Retinal pigment epithelial cell (primary cell): Measurements from ENCODE around the gene TROAP.

Source experiments
- DNase-seq: peaks from one replicate; pipeline ENCODE4 v3.0.0-alpha.2; 2010; ENCODE audit warnings: low read depth
- H3K4me3 ChIP-seq: 2 replicates; pipeline ENCODE4 v1.5.1; 2011; ENCODE audit warnings: mild to moderate bottlenecking, low read length, control low read depth, moderate library complexity
- TF ChIP-seq, protein P1 (sequence below): conservative IDR thresholded peaks from 2 replicates; pipeline ENCODE4 v1.5.1; 2011; ENCODE audit warnings: low read depth, low read length, control low read depth, inconsistent platforms

TROAP gene

GRCh38 chr12:49288922-49289555 is 34.0 kb upstream of the TROAP start:
- no peak overlapping the region for H3K4me3 ChIP-seq
- TF ChIP-seq, protein P1, sequence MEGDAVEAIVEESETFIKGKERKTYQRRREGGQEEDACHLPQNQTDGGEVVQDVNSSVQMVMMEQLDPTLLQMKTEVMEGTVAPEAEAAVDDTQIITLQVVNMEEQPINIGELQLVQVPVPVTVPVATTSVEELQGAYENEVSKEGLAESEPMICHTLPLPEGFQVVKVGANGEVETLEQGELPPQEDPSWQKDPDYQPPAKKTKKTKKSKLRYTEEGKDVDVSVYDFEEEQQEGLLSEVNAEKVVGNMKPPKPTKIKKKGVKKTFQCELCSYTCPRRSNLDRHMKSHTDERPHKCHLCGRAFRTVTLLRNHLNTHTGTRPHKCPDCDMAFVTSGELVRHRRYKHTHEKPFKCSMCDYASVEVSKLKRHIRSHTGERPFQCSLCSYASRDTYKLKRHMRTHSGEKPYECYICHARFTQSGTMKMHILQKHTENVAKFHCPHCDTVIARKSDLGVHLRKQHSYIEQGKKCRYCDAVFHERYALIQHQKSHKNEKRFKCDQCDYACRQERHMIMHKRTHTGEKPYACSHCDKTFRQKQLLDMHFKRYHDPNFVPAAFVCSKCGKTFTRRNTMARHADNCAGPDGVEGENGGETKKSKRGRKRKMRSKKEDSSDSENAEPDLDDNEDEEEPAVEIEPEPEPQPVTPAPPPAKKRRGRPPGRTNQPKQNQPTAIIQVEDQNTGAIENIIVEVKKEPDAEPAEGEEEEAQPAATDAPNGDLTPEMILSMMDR = no peak
- no peak for DNase-seq

GRCh38 chr12:49292729-49293055 is 30.4 kb upstream of the TROAP start:
- DNase-seq = no peak
- TF ChIP-seq, protein P1 = no peak

GRCh38 chr12:49293056-49293956 is 29.7 kb upstream of the TROAP start:
- DNase-seq = no peak
- TF ChIP-seq, protein P1 = no peak
- no peak overlapping the region for H3K4me3 ChIP-seq

More at GRCh38 chr12:49292729-49293055, 30.4 kb upstream of the TROAP start:
- no peak overlapping the region for H3K4me3 ChIP-seq

DNA sequence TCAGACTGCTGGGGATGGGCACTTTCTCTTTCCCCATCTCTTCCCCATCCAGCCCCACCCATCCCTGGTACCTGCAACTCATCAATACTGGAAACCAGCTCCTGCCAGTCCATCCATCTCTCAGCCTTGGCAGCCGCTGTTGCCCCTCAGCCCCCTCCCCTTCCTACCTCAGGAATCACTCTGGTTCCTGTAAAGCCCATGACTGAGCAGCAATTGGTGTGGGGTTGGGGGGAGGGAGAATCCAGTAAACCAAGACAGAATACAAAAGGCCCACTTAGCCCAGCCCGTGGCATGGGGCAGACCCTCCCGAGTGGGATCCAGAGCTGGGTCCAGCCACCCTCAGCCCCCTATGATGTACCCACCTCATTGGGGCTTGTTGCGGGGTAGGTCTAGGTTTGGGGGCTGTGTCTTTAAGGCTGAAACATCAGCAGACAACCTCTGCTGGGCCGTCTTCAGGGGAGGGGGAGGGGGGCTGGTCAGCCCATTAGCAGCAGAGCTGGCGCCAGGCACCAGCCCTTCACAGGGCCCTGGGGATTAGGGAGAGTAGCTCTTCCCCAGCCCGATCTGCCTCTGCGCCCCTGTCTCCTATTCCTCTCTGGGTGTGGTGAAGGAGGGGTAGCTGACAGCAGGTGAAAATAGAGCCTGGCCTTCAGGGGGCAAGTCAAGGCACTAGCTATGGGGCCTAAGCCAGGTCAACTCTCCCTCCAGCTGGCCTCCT is 28.8 kb upstream of the TROAP start:
- no peak overlapping the region for H3K4me3 ChIP-seq
- DNase-seq = no peak
- TF ChIP-seq, protein P1 = no peak

GRCh38 chr12:49294804-49295081 is 28.3 kb upstream of the TROAP start:
- TF ChIP-seq, protein P1 = no peak
- DNase-seq = no peak
- no peak overlapping the region for H3K4me3 ChIP-seq

DNA sequence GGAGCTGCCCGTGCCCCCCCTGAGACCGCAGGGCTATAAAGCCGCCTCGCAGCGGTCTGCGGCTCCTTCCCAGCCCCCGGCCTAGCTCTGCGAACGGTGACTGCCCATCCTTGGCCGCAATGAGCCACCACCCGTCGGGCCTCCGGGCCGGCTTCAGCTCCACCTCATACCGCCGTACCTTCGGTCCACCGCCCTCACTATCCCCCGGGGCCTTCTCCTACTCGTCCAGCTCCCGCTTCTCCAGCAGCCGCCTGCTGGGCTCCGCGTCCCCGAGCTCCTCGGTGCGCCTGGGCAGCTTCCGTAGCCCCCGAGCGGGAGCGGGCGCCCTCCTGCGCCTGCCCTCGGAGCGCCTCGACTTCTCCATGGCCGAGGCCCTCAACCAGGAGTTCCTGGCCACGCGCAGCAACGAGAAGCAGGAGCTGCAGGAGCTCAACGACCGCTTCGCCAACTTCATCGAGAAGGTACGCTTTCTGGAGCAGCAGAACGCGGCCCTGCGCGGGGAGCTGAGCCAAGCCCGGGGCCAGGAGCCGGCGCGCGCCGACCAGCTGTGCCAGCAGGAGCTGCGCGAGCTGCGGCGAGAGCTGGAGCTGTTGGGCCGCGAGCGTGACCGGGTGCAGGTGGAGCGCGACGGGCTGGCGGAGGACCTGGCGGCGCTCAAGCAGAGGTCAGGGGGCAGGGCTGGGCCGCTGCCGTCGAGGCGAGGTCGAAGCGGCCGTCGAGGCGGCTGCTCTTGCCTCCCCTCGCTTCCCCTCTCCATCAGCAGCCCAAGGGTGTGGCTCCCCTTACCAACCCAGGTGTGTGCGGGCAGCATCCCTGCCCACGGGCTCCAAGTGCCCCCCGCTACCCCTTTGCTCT is 27.7 kb upstream of the TROAP start, which contains the start of gene PRPH:
Gene PRPH, plus strand, starts transcription at position 66 of the 855 bp plus-strand sequence. Its CDS starts 54 bp downstream, at position 120.
- DNase-seq = no peak
- TF ChIP-seq, protein P1 = no peak
- H3K4me3 ChIP-seq = no peak within 1 kb of the TSS
